Right lobe of liver (tissue), 6 donors: ENCODE results near the gene TRAP1. TPM values are rescaled to one million over a fixed set of nuclear protein-coding genes. Genes with fewer than 3 reads are reported as not detected.
A peak's percentile ranks its signal among the peaks of the same experiment; 100 is the strongest.

Source experiments
- ATAC-seq, 4 donors: fragments of 200-7000 bp; cut with Tn5 transposase; one replicate each; pipeline ENCODE4 v1.9.1; 2020; ENCODE audit warnings: mild to moderate bottlenecking in 4 of 4, moderate library complexity in 4 of 4
- DNase-seq, 3 donors: peaks; one replicate each; pipeline ENCODE4 v3.0.0-alpha.2; 2020
- H3K27ac ChIP-seq, 3 donors: fragments of 200-600 bp; one replicate each; pipeline ENCODE4 v1.8.0; 2022
- H3K27me3 ChIP-seq, 2 donors: fragments of 200-600 bp; one replicate each; pipeline ENCODE4 v1.8.0; 2022
- H3K36me3 ChIP-seq, 4 donors: fragments of 200-600 bp; sonication (generic) in 1 of 4; one replicate each; pipeline versions ENCODE4 v1.5.1 to v1.8.0; 2017 to 2022; ENCODE audit warnings: control low read depth in 1 of 4
- H3K4me1 ChIP-seq, 4 donors: fragments of 200-600 bp; sonication (generic) in 1 of 4; one replicate each; pipeline versions ENCODE4 v1.5.1 to v1.8.0; 2017 to 2022; ENCODE audit warnings: control low read depth in 1 of 4
- H3K4me3 ChIP-seq, 3 donors: fragments of 200-600 bp; one replicate each; pipeline ENCODE4 v1.8.0; 2022
- H3K9me3 ChIP-seq, 4 donors: fragments of 200-600 bp; sonication (generic) in 1 of 4; one replicate each; pipeline versions ENCODE4 v1.5.1 to v1.8.0; 2017 to 2022; ENCODE audit warnings: control low read depth in 1 of 4
- CTCF ChIP-seq, 4 donors: fragments of 200-600 bp in 3 of 4; fragments of 450-650 bp in 1 of 4; IDR thresholded peaks; one replicate each; pipeline versions ENCODE4 v1.5.1 to v1.8.0; 2016 to 2022; ENCODE audit warnings: antibody characterized with exemption in 4 of 4, mild to moderate bottlenecking in 2 of 4
- POLR2A ChIP-seq: fragments of 450-650 bp; IDR thresholded peaks from one replicate; pipeline ENCODE4 v1.6.1; 2017; ENCODE audit warnings: antibody characterized with exemption, mild to moderate bottlenecking
- WGBS: methylation state at CpG from one replicate; pipeline ENCODE4 v1.1.6; 2018; ENCODE audit warnings: low coverage, low lambda C conversion rate; ENCODE audit not compliant: insufficient coverage; ENCODE audit errors: missing lambda C conversion rate; 5-methylcytosine and 5-hydroxymethylcytosine counted together
- intact Hi-C, 2 donors: fragments of 100-400 bp; cut with DNase I; formaldehyde crosslinking; loops; one replicate each; pipeline versions ENCODE4 v1.11.2 to v1.14.1; 2022
- total RNA-seq, 6 experiments: library from RNA; depleted of rRNA in 2 of 6; stranded (reverse); fragments of >200 nt in 2 of 6; fragmentation: NEBNext Ultra II Directional in 3 of 6; extraction: Animal tissue kit (Norgen Biotek cat#: 25700) in 3 of 6; gene quantifications; one replicate each; pipeline versions ENCODE4 v1.1.0 to v1.2.4, GENCODE V29; 2016 to 2023
- donor health status: DM: no; HTN: yes; CAD: no.
- donor health status: DM: no; HTN: no; CAD: no.
- donor health status: DM: no; HTN: no; CAD: no.
- donor health status: DM: no; HTN: yes; CAD: no.
- donor health status: DM: no; HTN: yes; CAD: no.

Gene TRAP1
- total RNA-seq, 6 experiments from 2014 or later: 93.4 to 169 (median 123) TPM

- peaks cover 0 to 29% (median 16%) of the 10 kb centered on the region in 4 donors for H3K36me3 ChIP-seq
- TF ChIP-seq POLR2A: no peak
- TF ChIP-seq CTCF (IDR thresholded peaks at IDR 0.05): no peak
- ATAC-seq (no peak), DNase-seq (no peak)
- no peaks in the 10 kb centered on the region for H3K27me3 ChIP-seq
- WGBS: 93% methylated on average over 9 of the region's 34 CpGs
- H3K4me1 ChIP-seq: peaks cover 0 to 10% (median 3%) of the 10 kb centered on the region in 4 donors
- no peak overlapping the region for H3K4me3 ChIP-seq
- no peak overlapping the region for H3K27ac ChIP-seq
- H3K9me3 ChIP-seq: no peaks in the 10 kb centered on the region
- intact Hi-C loops: no loop called here
These were observed 42.6 kb downstream of the TRAP1 start for GRCh38 chr16:3674513-3675295.

- Histone ChIP-seq H3K4me3 (no peak overlapping the region), H3K27ac (no peak overlapping the region), H3K27me3 (no peaks in the 10 kb centered on the region), H3K9me3 (no peaks in the 10 kb centered on the region), H3K4me1 (peaks cover 0 to 10% (median 3%) of the 10 kb centered on the region in 4 donors), H3K36me3 (peaks cover 0 to 25% (median 13%) of the 10 kb centered on the region in 4 donors)
- DNase-seq (peak in 2 of 3 donors; percentile 6 to 27), ATAC-seq (no peak)
- intact Hi-C loops: no loop called here
- 83% methylated on average over 1 of the region's 13 CpGs for WGBS
- no peak for TF ChIP-seq CTCF (IDR thresholded peaks at IDR 0.05)
- no peak for TF ChIP-seq POLR2A
These were observed 43.5 kb downstream of the TRAP1 start for GRCh38 chr16:3673676-3674377.

- no peak for ATAC-seq
- no peaks in the 10 kb centered on the region for H3K9me3 ChIP-seq
- DNase-seq: peak in 2 of 3 donors; percentile 8 to 16
- intact Hi-C loops: no loop called here
- H3K4me1 ChIP-seq: peaks cover 0 to 9% (median under 1%) of the 10 kb centered on the region in 4 donors
- WGBS: 90% methylated on average over 9 of the region's 18 CpGs
- H3K36me3 ChIP-seq: peaks cover 0 to 22% (median 13%) of the 10 kb centered on the region in 4 donors
- H3K27ac ChIP-seq: no peak overlapping the region
- no peak overlapping the region for H3K4me3 ChIP-seq
- TF ChIP-seq POLR2A (no peak), CTCF (IDR thresholded peaks at IDR 0.05) (no peak)
- H3K27me3 ChIP-seq: no peaks in the 10 kb centered on the region
These were observed 44.1 kb downstream of the TRAP1 start for GRCh38 chr16:3673201-3673600.

GRCh38 chr16:3672571-3673041 is 44.7 kb downstream of the TRAP1 start:
- peaks cover 0 to 22% (median 12%) of the 10 kb centered on the region in 4 donors for H3K36me3 ChIP-seq
- intact Hi-C loops: no loop called here
- no peaks in the 10 kb centered on the region for H3K27me3 ChIP-seq
- ATAC-seq (no peak), DNase-seq (peak in 2 of 3 donors; percentile 14 to 45)
- no peak overlapping the region for H3K27ac ChIP-seq
- H3K9me3 ChIP-seq: no peaks in the 10 kb centered on the region
- H3K4me3 ChIP-seq: no peak overlapping the region
- H3K4me1 ChIP-seq: peaks cover 0 to 3% (median 0%) of the 10 kb centered on the region in 4 donors
- TF ChIP-seq POLR2A (no peak), CTCF (IDR thresholded peaks at IDR 0.05) (no peak)
- 97% methylated on average over 6 of the region's 26 CpGs for WGBS
